GM12878 (cell line): ENCODE results near the gene FLACC1. TPM values are rescaled to one million over a fixed set of nuclear protein-coding genes. Genes with fewer than 3 reads are reported as not detected.
"Not testable (repeated sequence)": the region's sequence is repeated elsewhere in the genome, so short reads cannot be mapped to it uniquely, and the experiment has no call there.

Experiments
- ATAC-seq: fragments of 200-7000 bp; cut with Tn5 transposase; 3 replicates; pipeline ENCODE4 v1.9.1; 2020; ENCODE audit warnings: mild to moderate bottlenecking, moderate library complexity
- BruUV-seq: library from RNA; stranded (reverse); fragments of 400-500 nt; replicated peaks from 2 replicates; lab custom pipeline; 2021; lab: Mats Ljungman, UMichigan
- CTCF ChIA-PET: fragments of 300-600 bp; sonication (Branson Sonifier 250); formaldehyde crosslinking; extraction: SDS; loops from one replicate; lab custom pipeline; 2021; ENCODE audit warnings: inconsistent platforms; lab: Yijun Ruan, JAX
- POLR2A ChIA-PET: fragments of 350-600 bp; formaldehyde crosslinking; extraction: SDS; loops from one replicate; lab custom pipeline; 2021; ENCODE audit warnings: inconsistent platforms; lab: Charles Lee
- RAD21 ChIA-PET: fragments of 300-600 bp; sonication (Branson Sonifier 250); formaldehyde crosslinking; loops from one replicate; lab custom pipeline; 2023; ENCODE audit warnings: antibody characterized with exemption; ENCODE audit not compliant: unreplicated experiment; lab: Charles Lee
- SMC1A ChIA-PET: fragments of 300-600 bp; sonication (Branson Sonifier 250); formaldehyde crosslinking; loops from one replicate; lab custom pipeline; 2023; ENCODE audit not compliant: unreplicated experiment, uncharacterized antibody; lab: Charles Lee
- DNase-seq: peaks from one replicate; pipeline ENCODE4 v3.0.0-alpha.2; 2011; ENCODE audit warnings: low read depth, low spot score
- FAIRE-seq: peaks from 3 replicates; lab custom pipeline; 2011; peaks lifted over from hg19 to GRCh38; lab: Jason Lieb, UNC
- H2AFZ ChIP-seq: 2 replicates; pipeline ENCODE4 v1.6.0; 2011; ENCODE audit warnings: low read depth, low read length, control low read depth; ENCODE audit not compliant: control insufficient read depth
- H3K27ac ChIP-seq: 2 replicates; pipeline ENCODE4 v1.5.1; 2011; ENCODE audit warnings: control low read depth; ENCODE audit not compliant: control insufficient read depth, insufficient read depth
- H3K27me3 ChIP-seq, 2 experiments: replicated peaks in 1 of 2; 2 replicates each; pipeline versions ENCODE4 v1.6.0 to v1.6.1; 2011; ENCODE audit warnings: low read length in 1 of 2; ENCODE audit not compliant: control insufficient read depth in 2 of 2, insufficient read depth in 2 of 2
- H3K36me3 ChIP-seq, 2 experiments: 2 replicates each; pipeline ENCODE4 v1.5.1; 2011; ENCODE audit warnings: low read length in 1 of 2; ENCODE audit not compliant: control insufficient read depth in 2 of 2, insufficient read depth in 2 of 2
- H3K4me1 ChIP-seq: 2 replicates; pipeline ENCODE4 v1.6.1; 2011; ENCODE audit warnings: mild to moderate bottlenecking, low read length, moderate library complexity, mixed read lengths; ENCODE audit not compliant: control insufficient read depth, insufficient read depth
- H3K4me2 ChIP-seq: 2 replicates; pipeline ENCODE4 v1.6.0; 2011; ENCODE audit warnings: control low read depth; ENCODE audit not compliant: control insufficient read depth, insufficient read depth
- H3K4me3 ChIP-seq: fragments of 200-600 bp; sonication (generic); 2 replicates; pipeline ENCODE4 v1.5.1; 2016
- H3K79me2 ChIP-seq: 2 replicates; pipeline ENCODE4 v1.6.0; 2011; ENCODE audit warnings: low read length; ENCODE audit not compliant: control insufficient read depth, insufficient read depth
- H3K9ac ChIP-seq: 2 replicates; pipeline ENCODE4 v1.8.0; 2011; ENCODE audit warnings: low read length, control low read depth, mixed read lengths; ENCODE audit not compliant: control insufficient read depth, insufficient read depth
- H3K9me3 ChIP-seq: replicated peaks from 3 replicates; pipeline ENCODE4 v1.5.1; 2011; ENCODE audit warnings: mild to moderate bottlenecking, low read length; ENCODE audit not compliant: control insufficient read depth, insufficient read depth
- H4K20me1 ChIP-seq: 2 replicates; pipeline ENCODE4 v1.6.0; 2011; ENCODE audit not compliant: control insufficient read depth, insufficient read depth
- CREM ChIP-seq: IDR thresholded peaks from 2 replicates; pipeline ENCODE4 v1.6.1; 2014; ENCODE audit warnings: antibody characterized with exemption, low read depth
- ZNF592 ChIP-seq: fragments of 450-650 bp; IDR thresholded peaks from 2 replicates; pipeline ENCODE4 v1.6.1; 2017; ENCODE audit warnings: mild to moderate bottlenecking, moderate library complexity
- WGBS: methylation state at CpG from one replicate; pipeline ENCODE4 v1.1.6; 2016; ENCODE audit warnings: low lambda C conversion rate; ENCODE audit not compliant: insufficient replicate concordance, insufficient coverage; ENCODE audit errors: missing lambda C conversion rate; 5-methylcytosine and 5-hydroxymethylcytosine counted together
- in situ Hi-C: fragments of 300-500 bp; cut with MboI; formaldehyde crosslinking; loops from 9 replicates; pipeline ENCODE4 v1.14.3; 2018; ENCODE audit warnings: mixed read lengths
- intact Hi-C: fragments of 100-400 bp; cut with micrococcal nuclease; formaldehyde crosslinking; loops from one replicate; pipeline ENCODE4 v1.14.2; 2022; ENCODE audit not compliant: unreplicated experiment
- polyA plus RNA-seq, 11 experiments: library from polyadenylated mRNA; depleted of rRNA in 4 of 11; unstranded in 6 of 11; stranded (reverse) in 5 of 11; fragments of >200 nt; fragmentation: Nextera tagmentation in 4 of 11; fragmentation: Illumina TruSeq in 1 of 11; extraction: Ambion mirVana in 4 of 11; extraction: Trizol in 1 of 11; gene quantifications; 1 replicate in 1 of 11; 2 replicates in 10 of 11; pipeline versions ENCODE4 v1.2.1 to v1.2.3, GENCODE V29; 2011 to 2016; ENCODE audit warnings: inconsistent platforms in 2 of 11, missing spikeins in 2 of 11, low read depth in 1 of 11
- total RNA-seq, 4 experiments: library from RNA; depleted of rRNA in 3 of 4; stranded (reverse); fragments of >200 nt in 3 of 4; fragmentation: Illumina TruSeq in 1 of 4; extraction: Trizol in 1 of 4; gene quantifications; 2 replicates each; pipeline versions ENCODE4 v1.2.1 to v1.2.3, GENCODE V29; 2013 to 2021
- TF ChIP-seq, protein P1 (sequence below): IDR thresholded peaks from 2 replicates; pipeline ENCODE4 v1.6.1; 2011; ENCODE audit warnings: borderline replicate concordance, low read depth, mild to moderate bottlenecking, moderate library complexity, low read length; ENCODE audit not compliant: insufficient read depth, poor library complexity, severe bottlenecking

Gene FLACC1
- total and polyA plus RNA-seq, 10 of the 15 experiments (the other 5 are each of a cell fraction or from before 2014, with no cell fraction given): 0.08 to 0.54 (median 0.30) TPM; not detected in 2

DNA sequence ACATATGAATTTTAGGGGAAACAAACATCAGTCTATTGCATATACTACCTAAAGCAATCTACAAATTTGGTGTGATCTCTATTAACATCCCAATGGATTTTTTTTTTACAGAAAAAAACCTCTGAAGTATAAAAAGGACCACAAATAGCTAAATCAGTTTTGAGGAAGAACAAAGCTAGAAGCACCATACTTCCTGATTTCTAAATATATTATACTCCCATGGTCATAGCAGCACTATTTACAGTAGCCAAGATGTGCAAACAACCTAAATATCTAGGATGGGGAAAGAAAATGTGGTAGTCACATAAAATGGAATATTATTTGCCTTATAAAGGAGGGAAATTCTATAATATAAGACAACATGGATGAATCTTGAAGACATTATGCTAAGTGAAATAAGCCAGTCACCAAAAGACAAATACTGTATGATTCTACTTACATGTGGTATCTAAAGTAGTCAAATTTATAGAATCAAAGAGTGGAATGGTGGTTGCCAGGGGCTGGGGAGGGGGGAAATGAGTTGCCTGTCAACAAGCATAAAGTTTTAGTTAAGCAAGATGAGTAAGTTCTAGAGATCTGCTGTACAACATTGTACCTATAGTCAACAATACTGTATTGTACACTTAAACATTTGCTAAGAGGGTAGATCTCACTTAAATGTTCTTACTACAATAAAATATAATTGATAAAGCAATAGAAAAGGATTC, 114.4 kb downstream of the FLACC1 start (continued):
- TF ChIP-seq, protein P1, sequence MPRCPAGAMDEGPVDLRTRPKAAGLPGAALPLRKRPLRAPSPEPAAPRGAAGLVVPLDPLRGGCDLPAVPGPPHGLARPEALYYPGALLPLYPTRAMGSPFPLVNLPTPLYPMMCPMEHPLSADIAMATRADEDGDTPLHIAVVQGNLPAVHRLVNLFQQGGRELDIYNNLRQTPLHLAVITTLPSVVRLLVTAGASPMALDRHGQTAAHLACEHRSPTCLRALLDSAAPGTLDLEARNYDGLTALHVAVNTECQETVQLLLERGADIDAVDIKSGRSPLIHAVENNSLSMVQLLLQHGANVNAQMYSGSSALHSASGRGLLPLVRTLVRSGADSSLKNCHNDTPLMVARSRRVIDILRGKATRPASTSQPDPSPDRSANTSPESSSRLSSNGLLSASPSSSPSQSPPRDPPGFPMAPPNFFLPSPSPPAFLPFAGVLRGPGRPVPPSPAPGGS: no peak
- TF ChIP-seq CREM (no peak), ZNF592 (no peak)

GRCh38 chr2:201239167-201239935, 117.8 kb downstream of the FLACC1 start:
- H3K27me3 ChIP-seq, in situ Hi-C loops, H3K9ac ChIP-seq, H2AFZ ChIP-seq, ATAC-seq, H3K9me3 ChIP-seq, BruUV-seq, DNase-seq, H3K4me1 ChIP-seq, H3K27ac ChIP-seq, H3K4me2 ChIP-seq, FAIRE-seq, H3K4me3 ChIP-seq, H4K20me1 ChIP-seq: not testable (repeated sequence)
- RAD21 ChIA-PET: interaction anchor here (0.8 kb wide), 1 partner anchor 124 kb away, joined by 4 read pairs; no protein-coding TSS in a partner anchor
- Histone ChIP-seq H3K36me3 (peaks cover 5 to 13% of the 10 kb centered on the region in 2 experiments), H3K79me2 (peaks cover 24% of the 10 kb centered on the region)
- SMC1A ChIA-PET: interaction anchor here (1.0 to 1.2 kb wide), 2 partner anchors 38 to 131 kb away, joined by 3 to 4 read pairs; no protein-coding TSS in a partner anchor
- WGBS: 98% methylated on average over 16 of the region's 21 CpGs
- intact Hi-C loops: loop anchor here (5.0 to 10.0 kb wide), 3 partner anchors 38 to 935 kb away; partner anchors contain the start of gene ALS2
- CTCF ChIA-PET: interaction anchor here (0.6 kb wide), 2 partner anchors 57 to 123 kb away, joined by 3 to 4 read pairs; partner anchors contain the start of gene CASP10
- POLR2A ChIA-PET: interaction anchor here (1.0 kb wide), 1 partner anchor 13 kb away, joined by 3 read pairs; no protein-coding TSS in a partner anchor

Other genes with a start within 250 kb of the FLACC1 start
- gene CFLAR, start 241.2 kb downstream of the FLACC1 start, total RNA-seq (2014; rRNA removed): 81.4 and 106 TPM in 2 replicates
- 109 and 110 TPM in 2 replicates for gene CFLAR, start 241.2 kb downstream of the FLACC1 start, total RNA-seq (2014; rRNA removed; fragmentation: Illumina TruSeq; extraction: Trizol)
- gene CFLAR, start 241.2 kb downstream of the FLACC1 start, total RNA-seq (2021): 97.7 and 99.5 TPM in 2 replicates
- gene CFLAR, start 241.2 kb downstream of the FLACC1 start, polyA plus RNA-seq (2011; rRNA removed): 181 and 241 TPM in 2 replicates
- gene CFLAR, start 241.2 kb downstream of the FLACC1 start, polyA plus RNA-seq (2014; fragmentation: Illumina TruSeq; extraction: Trizol): 103 and 125 TPM in 2 replicates
- gene CFLAR, start 241.2 kb downstream of the FLACC1 start, polyA plus RNA-seq (2014; fragmentation: Nextera tagmentation; extraction: Ambion mirVana): 100 to 1,000 TPM; 103 to 105 TPM
- gene CFLAR, start 241.2 kb downstream of the FLACC1 start, polyA plus RNA-seq (2014; rRNA removed): 70.5 and 80.6 TPM in 2 replicates
- gene CFLAR, start 241.2 kb downstream of the FLACC1 start, polyA plus RNA-seq (2016; fragmentation: Nextera tagmentation; extraction: Ambion mirVana): 10 to 100 TPM; 87.2 to 89.4 TPM
- 12.8 and 13.1 TPM in 2 replicates for gene CASP10, start 174.2 kb downstream of the FLACC1 start, total RNA-seq (2014; rRNA removed)
- 12.8 and 13.3 TPM in 2 replicates for gene CASP10, start 174.2 kb downstream of the FLACC1 start, total RNA-seq (2014; rRNA removed; fragmentation: Illumina TruSeq; extraction: Trizol)
- gene CASP10, start 174.2 kb downstream of the FLACC1 start, total RNA-seq (2021): 11.2 and 12.4 TPM in 2 replicates
- gene CASP10, start 174.2 kb downstream of the FLACC1 start, polyA plus RNA-seq (2011; rRNA removed): 14.1 and 17.9 TPM in 2 replicates
- 11.5 and 14.8 TPM in 2 replicates for gene CASP10, start 174.2 kb downstream of the FLACC1 start, polyA plus RNA-seq (2014; fragmentation: Illumina TruSeq; extraction: Trizol)
- 1 to 10 TPM; 7.5 to 9.5 TPM for gene CASP10, start 174.2 kb downstream of the FLACC1 start, polyA plus RNA-seq (2014; fragmentation: Nextera tagmentation; extraction: Ambion mirVana)
- gene CASP10, start 174.2 kb downstream of the FLACC1 start, polyA plus RNA-seq (2014; rRNA removed): 9.8 and 10.1 TPM in 2 replicates
- 1 to 10 TPM; 7.2 to 9.1 TPM for gene CASP10, start 174.2 kb downstream of the FLACC1 start, polyA plus RNA-seq (2016; fragmentation: Nextera tagmentation; extraction: Ambion mirVana)
- 43.0 and 48.4 TPM in 2 replicates for gene CASP8, start 96.8 kb downstream of the FLACC1 start, total RNA-seq (2014; rRNA removed)
- 53.1 and 57.7 TPM in 2 replicates for gene CASP8, start 96.8 kb downstream of the FLACC1 start, total RNA-seq (2014; rRNA removed; fragmentation: Illumina TruSeq; extraction: Trizol)
- 34.6 and 36.8 TPM in 2 replicates for gene CASP8, start 96.8 kb downstream of the FLACC1 start, total RNA-seq (2021)
- 31.1 and 42.1 TPM in 2 replicates for gene CASP8, start 96.8 kb downstream of the FLACC1 start, polyA plus RNA-seq (2011; rRNA removed)
- 54.1 and 66.4 TPM in 2 replicates for gene CASP8, start 96.8 kb downstream of the FLACC1 start, polyA plus RNA-seq (2014; fragmentation: Illumina TruSeq; extraction: Trizol)
- gene CASP8, start 96.8 kb downstream of the FLACC1 start, polyA plus RNA-seq (2014; fragmentation: Nextera tagmentation; extraction: Ambion mirVana): 10 to 100 TPM; 18.6 to 22.3 TPM
- gene CASP8, start 96.8 kb downstream of the FLACC1 start, polyA plus RNA-seq (2014; rRNA removed): 36.4 and 46.4 TPM in 2 replicates
- gene CASP8, start 96.8 kb downstream of the FLACC1 start, polyA plus RNA-seq (2016; fragmentation: Nextera tagmentation; extraction: Ambion mirVana): 10 to 100 TPM; 37.5 to 42.4 TPM
- gene TRAK2, start 94.1 kb upstream of the FLACC1 start, total RNA-seq (2014; rRNA removed): 11.9 and 13.6 TPM in 2 replicates
- 15.2 and 16.4 TPM in 2 replicates for gene TRAK2, start 94.1 kb upstream of the FLACC1 start, total RNA-seq (2014; rRNA removed; fragmentation: Illumina TruSeq; extraction: Trizol)
- gene TRAK2, start 94.1 kb upstream of the FLACC1 start, total RNA-seq (2021): 20.0 and 20.6 TPM in 2 replicates
- gene TRAK2, start 94.1 kb upstream of the FLACC1 start, polyA plus RNA-seq (2011; rRNA removed): 10.3 and 12.7 TPM in 2 replicates
- gene TRAK2, start 94.1 kb upstream of the FLACC1 start, polyA plus RNA-seq (2014; fragmentation: Illumina TruSeq; extraction: Trizol): 16.4 and 19.9 TPM in 2 replicates
- gene TRAK2, start 94.1 kb upstream of the FLACC1 start, polyA plus RNA-seq (2014; fragmentation: Nextera tagmentation; extraction: Ambion mirVana): 1 to 10 TPM; 5.2 to 5.5 TPM
- 8.4 and 9.9 TPM in 2 replicates for gene TRAK2, start 94.1 kb upstream of the FLACC1 start, polyA plus RNA-seq (2014; rRNA removed)
- 10 to 100 TPM; 11.8 to 14.1 TPM for gene TRAK2, start 94.1 kb upstream of the FLACC1 start, polyA plus RNA-seq (2016; fragmentation: Nextera tagmentation; extraction: Ambion mirVana)
- 29.7 and 36.7 TPM in 2 replicates for gene STRADB, start 94.4 kb upstream of the FLACC1 start, total RNA-seq (2014; rRNA removed)
- 39.8 and 42.2 TPM in 2 replicates for gene STRADB, start 94.4 kb upstream of the FLACC1 start, total RNA-seq (2014; rRNA removed; fragmentation: Illumina TruSeq; extraction: Trizol)
- 33.0 and 34.7 TPM in 2 replicates for gene STRADB, start 94.4 kb upstream of the FLACC1 start, total RNA-seq (2021)
- gene STRADB, start 94.4 kb upstream of the FLACC1 start, polyA plus RNA-seq (2011; rRNA removed): 7.6 and 11.1 TPM in 2 replicates
- 39.0 and 46.6 TPM in 2 replicates for gene STRADB, start 94.4 kb upstream of the FLACC1 start, polyA plus RNA-seq (2014; fragmentation: Illumina TruSeq; extraction: Trizol)
- 10 to 100 TPM; 12.1 to 15.4 TPM for gene STRADB, start 94.4 kb upstream of the FLACC1 start, polyA plus RNA-seq (2014; fragmentation: Nextera tagmentation; extraction: Ambion mirVana)
- gene STRADB, start 94.4 kb upstream of the FLACC1 start, polyA plus RNA-seq (2014; rRNA removed): 23.1 and 28.8 TPM in 2 replicates
- gene STRADB, start 94.4 kb upstream of the FLACC1 start, polyA plus RNA-seq (2016; fragmentation: Nextera tagmentation; extraction: Ambion mirVana): 10 to 100 TPM; 54.5 to 58.3 TPM